ENCODE measurements around the gene STPG1. TPM values are rescaled to one million over a fixed set of nuclear protein-coding genes. Genes with fewer than 3 reads are reported as not detected.

STPG1 gene
- total and polyA plus RNA-seq, 8 donors = 7.8 to 11.1 (median 9.0) TPM

GRCh38 chr1:24325587-24326449 lies 87.8 kb downstream of the STPG1 start:
- Histone ChIP-seq H3K27me3 (peaks cover 5 to 38% of the 10 kb centered on the region in 2 donors), H3K9me3 (no peaks in the 10 kb centered on the region), H3K4me1 (peaks cover 11 to 18% of the 10 kb centered on the region in 2 donors), H3K36me3 (no peaks in the 10 kb centered on the region), H3K27ac (no peak overlapping the region), H3K4me3 (no peak overlapping the region)
- intact Hi-C loops (cut with DNase I) = no loop called here
- TF ChIP-seq CTCF (IDR thresholded peaks at IDR 0.05) = no peak
- no peak for DNase-seq
- no peak for ATAC-seq

- Histone ChIP-seq H3K4me3 (no peak overlapping the region), H3K36me3 (no peaks in the 10 kb centered on the region), H3K27ac (no peak overlapping the region), H3K27me3 (peaks cover 11 to 47% of the 10 kb centered on the region in 2 donors), H3K9me3 (no peaks in the 10 kb centered on the region), H3K4me1 (peaks cover 11 to 19% of the 10 kb centered on the region in 2 donors)
- no peak for DNase-seq
- ATAC-seq = no peak
- no peak for TF ChIP-seq CTCF (IDR thresholded peaks at IDR 0.05)
- intact Hi-C loops (cut with DNase I) = no loop called here
These were observed 88.7 kb downstream of the STPG1 start for GRCh38 chr1:24324903-24325302.

- no peak overlapping the region for H3K4me3 ChIP-seq
- no peaks in the 10 kb centered on the region for H3K9me3 ChIP-seq
- H3K36me3 ChIP-seq = no peaks in the 10 kb centered on the region
- ATAC-seq = no peak
- no peak for DNase-seq
- peaks cover 11 to 33% of the 10 kb centered on the region in 2 donors for H3K4me1 ChIP-seq
- TF ChIP-seq CTCF (IDR thresholded peaks at IDR 0.05) = no peak
- no peak overlapping the region for H3K27ac ChIP-seq
- intact Hi-C loops (cut with DNase I) = no loop called here
- H3K27me3 ChIP-seq = peaks cover 14 to 63% of the 10 kb centered on the region in 2 donors
These were observed 90.3 kb downstream of the STPG1 start for GRCh38 chr1:24323281-24323680.

DNA sequence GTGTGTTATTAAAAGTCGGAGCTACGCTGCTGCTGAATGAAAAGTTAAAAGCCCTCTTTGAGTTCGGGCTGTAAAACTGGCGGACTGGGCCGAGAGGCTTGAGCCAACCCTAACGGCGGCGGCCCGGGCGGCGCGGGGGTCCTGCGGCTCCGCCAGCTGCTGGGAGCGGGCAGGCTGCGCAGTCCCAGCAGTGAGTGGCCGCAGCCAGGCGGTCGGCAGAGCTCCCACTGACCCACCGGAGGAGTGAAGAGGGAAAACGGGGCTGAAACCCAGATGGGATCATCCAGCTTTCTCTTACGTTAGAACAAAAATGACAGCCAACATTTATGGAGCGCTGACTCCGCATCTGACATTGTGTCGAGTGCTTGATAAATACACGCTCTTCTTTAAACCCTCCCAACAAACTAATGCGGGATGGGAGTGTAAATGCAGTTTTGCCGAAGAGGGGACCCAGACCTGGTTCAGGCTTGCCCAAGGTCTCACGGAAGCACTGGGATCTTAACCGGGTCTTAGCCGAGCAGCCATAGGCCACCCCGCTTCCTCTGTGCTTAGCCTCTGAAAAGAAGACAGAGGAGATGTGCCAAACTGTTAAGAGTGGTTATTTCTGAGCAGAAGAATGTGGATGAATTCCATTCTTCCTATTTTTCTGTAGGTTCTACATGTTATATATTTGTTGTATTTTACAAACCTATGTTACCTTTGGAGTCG lies 91.0 kb downstream of the STPG1 start:
- Histone ChIP-seq H3K27ac (no peak overlapping the region), H3K36me3 (no peaks in the 10 kb centered on the region), H3K4me1 (peaks cover 11 to 33% of the 10 kb centered on the region in 2 donors), H3K9me3 (no peaks in the 10 kb centered on the region), H3K27me3 (peaks cover 14 to 70% of the 10 kb centered on the region in 2 donors), H3K4me3 (peak overlapping the region; percentile 44 to 48)
- TF ChIP-seq CTCF (IDR thresholded peaks at IDR 0.05) = no peak
- ATAC-seq (peak; percentile 37), DNase-seq (peak in 1 of 4 donors; percentile 78)
- intact Hi-C loops (cut with DNase I) = no loop called here

Measured in left lung (tissue), 10 donors.